Measurements from ENCODE around the gene FARP1.

Gene FARP1

GRCh38 chr13:98299966-98300350 lies 157.1 kb downstream of the FARP1 start:
- no peak for DNase-seq (ENCODE audit: low read depth)
- no peak overlapping the region for H3K4me3 ChIP-seq (ENCODE audit: low read depth, low read length)
- in situ Hi-C loops (cut with HindIII; ENCODE audit: low sequenced_read_pairs): no loop called here
- TF ChIP-seq CTCF (IDR thresholded peaks at IDR 0.05; ENCODE audit: low read depth, low read length, missing control alignments): no peak

GRCh38 chr13:98300956-98301641 lies 158.2 kb downstream of the FARP1 start:
- in situ Hi-C loops (cut with HindIII; ENCODE audit: low sequenced_read_pairs): no loop called here
- DNase-seq (ENCODE audit: low read depth): peak; percentile 75

GRCh38 chr13:98301721-98302120 lies 158.8 kb downstream of the FARP1 start:
- DNase-seq (ENCODE audit: low read depth): peak; percentile 22
- H3K4me3 ChIP-seq (ENCODE audit: low read depth, low read length): no peak overlapping the region
- in situ Hi-C loops (cut with HindIII; ENCODE audit: low sequenced_read_pairs): no loop called here
- TF ChIP-seq CTCF (IDR thresholded peaks at IDR 0.05; ENCODE audit: low read depth, low read length, missing control alignments): no peak

More at GRCh38 chr13:98300956-98301641, 158.2 kb downstream of the FARP1 start:
- H3K4me3 ChIP-seq (ENCODE audit: low read depth, low read length): no peak overlapping the region
- TF ChIP-seq CTCF (IDR thresholded peaks at IDR 0.05; ENCODE audit: low read depth, low read length, missing control alignments): no peak

GRCh38 chr13:98303858-98304257 lies 161.0 kb downstream of the FARP1 start:
- no peak overlapping the region for H3K4me3 ChIP-seq (ENCODE audit: low read depth, low read length)
- in situ Hi-C loops (cut with HindIII; ENCODE audit: low sequenced_read_pairs): no loop called here
- TF ChIP-seq CTCF (IDR thresholded peaks at IDR 0.05; ENCODE audit: low read depth, low read length, missing control alignments): no peak
- DNase-seq (ENCODE audit: low read depth): no peak

- H3K4me3 ChIP-seq (ENCODE audit: low read depth, low read length): no peak overlapping the region
- in situ Hi-C loops (cut with HindIII; ENCODE audit: low sequenced_read_pairs): no loop called here
- no peak for DNase-seq (ENCODE audit: low read depth)
- TF ChIP-seq CTCF (IDR thresholded peaks at IDR 0.05; ENCODE audit: low read depth, low read length, missing control alignments): no peak
Measured at GRCh38 chr13:98305670-98306069, 162.8 kb downstream of the FARP1 start.

GRCh38 chr13:98307463-98308085 lies 164.7 kb downstream of the FARP1 start:
- no peak for TF ChIP-seq CTCF (IDR thresholded peaks at IDR 0.05; ENCODE audit: low read depth, low read length, missing control alignments)
- in situ Hi-C loops (cut with HindIII; ENCODE audit: low sequenced_read_pairs): no loop called here
- no peak overlapping the region for H3K4me3 ChIP-seq (ENCODE audit: low read depth, low read length)
- DNase-seq (ENCODE audit: low read depth): no peak
